Left kidney (tissue), 2 donors: ENCODE results near the gene PRELID3B. TPM values are rescaled to one million over a fixed set of nuclear protein-coding genes. Genes with fewer than 3 reads are reported as not detected.
"Not testable (repeated sequence)": the region's sequence is repeated elsewhere in the genome, so short reads cannot be mapped to it uniquely, and the experiment has no call there.

Experiments
- DNase-seq: peaks from one replicate; pipeline ENCODE4 v3.0.0-alpha.2; 2013
- polyA plus RNA-seq: library from polyadenylated mRNA; unstranded; fragments of 120-200 nt; gene quantifications from one replicate; pipeline ENCODE4 v1.2.1, GENCODE V29; 2013; ENCODE audit not compliant: insufficient read length

The PRELID3B gene
- polyA plus RNA-seq, 1 donor, result 75.9 TPM

GRCh38 chr20:59051666-59052185 lies 9.1 kb upstream of the PRELID3B start:
- no peak for DNase-seq

GRCh38 chr20:59050437-59050836 lies 7.9 kb upstream of the PRELID3B start:
- no peak for DNase-seq

GRCh38 chr20:59048681-59049030 lies 6.1 kb upstream of the PRELID3B start:
- DNase-seq, result no peak

GRCh38 chr20:59047938-59048680 lies 5.5 kb upstream of the PRELID3B start:
- DNase-seq, result no peak

GRCh38 chr20:59046862-59047261 lies 4.3 kb upstream of the PRELID3B start:
- DNase-seq, result no peak

- DNase-seq, result no peak
Observed at GRCh38 chr20:59044796-59045195, 2.2 kb upstream of the PRELID3B start.

- DNase-seq, result no peak
Observed at GRCh38 chr20:59044295-59044694, 1.7 kb upstream of the PRELID3B start.

GRCh38 chr20:59043698-59044097 lies 1.1 kb upstream of the PRELID3B start:
- no peak for DNase-seq

- peak; percentile 90 for DNase-seq
Observed at GRCh38 chr20:59042796-59043631, 428 bp upstream of the PRELID3B start.

- not testable (repeated sequence) for DNase-seq
Observed at GRCh38 chr20:59041487-59041886, 1.1 kb downstream of the PRELID3B start.

GRCh38 chr20:59040667-59041066 lies 1.9 kb downstream of the PRELID3B start:
- no peak for DNase-seq

GRCh38 chr20:59039233-59039632 lies 3.4 kb downstream of the PRELID3B start:
- DNase-seq, result no peak

GRCh38 chr20:59037386-59037785 lies 5.2 kb downstream of the PRELID3B start:
- no peak for DNase-seq

GRCh38 chr20:59035381-59035780 lies 7.2 kb downstream of the PRELID3B start:
- DNase-seq, result no peak

- no peak for DNase-seq
Observed at GRCh38 chr20:59033616-59034165, 8.9 kb downstream of the PRELID3B start.

GRCh38 chr20:59033093-59033492 lies 9.5 kb downstream of the PRELID3B start:
- no peak for DNase-seq

GRCh38 chr20:59032713-59033059 lies 9.9 kb downstream of the PRELID3B start:
- no peak for DNase-seq

- peak; percentile 93 for DNase-seq
Observed at GRCh38 chr20:59032023-59032712, 10.4 kb downstream of the PRELID3B start, which contains the start of gene ATP5F1E. TSS of gene ATP5F1E (minus strand) at chr20:59032335. CDS start at chr20:59032251, 84 bp downstream.

GRCh38 chr20:59031564-59032022 lies 11.0 kb downstream of the PRELID3B start:
- no peak for DNase-seq

- DNase-seq, result no peak
Observed at GRCh38 chr20:59030911-59031563, 11.5 kb downstream of the PRELID3B start.

- no peak for DNase-seq
Observed at GRCh38 chr20:59028812-59029211, 13.8 kb downstream of the PRELID3B start.
